A673 (cell line): ENCODE results near the gene CCBE1.

Source experiments
- CTCF ChIP-seq: fragments of 300-800, 200-600 bp; sonication (generic); conservative IDR thresholded peaks from 2 replicates; pipeline ENCODE4 v1.5.1; 2017; ENCODE audit warnings: low read depth, mild to moderate bottlenecking, antibody characterized with exemption, low read length, moderate library complexity, mixed read lengths
- EZH2 ChIP-seq: fragments of 200-600 bp; sonication (generic); IDR thresholded peaks from 2 replicates; pipeline ENCODE4 v1.6.1; 2017; ENCODE audit warnings: borderline replicate concordance, low read depth, mild to moderate bottlenecking, mixed read lengths, antibody characterized with exemption, low read length; ENCODE audit not compliant: poor library complexity, severe bottlenecking

- TF ChIP-seq CTCF, result no peak
- TF ChIP-seq EZH2, result no peak
Measured at GRCh38 chr18:59437851-59438569, 259.2 kb downstream of the CCBE1 start.
